T-cell (primary cell): ENCODE measurements around the gene FOXO3. TPM values are rescaled to one million over a fixed set of nuclear protein-coding genes. Genes with fewer than 3 reads are reported as not detected.

ENCODE experiments used
- ATAC-seq, 4 experiments: fragments of 200-7000 bp in 3 of 4; fragments of 150-1000 bp in 1 of 4; cut with Tn5 transposase; replicated peaks in 1 of 4; 1 replicate in 3 of 4; 2 replicates in 1 of 4; pipeline ENCODE4 v1.10.0; 2021; ENCODE audit warnings: moderate library complexity in 3 of 4, mild to moderate bottlenecking in 2 of 4, moderate number of reproducible peaks in 1 of 4
- CTCF ChIA-PET, 2 donors: fragments of 300-600 bp; sonication (Branson Sonifier 250); formaldehyde crosslinking; loops; one replicate each; lab custom pipeline; 2022; ENCODE audit warnings: antibody characterized with exemption in 2 of 2; lab: Charles Lee
- POLR2A ChIA-PET, 2 donors: fragments of 300-600 bp; sonication (Branson Sonifier 250); formaldehyde crosslinking; loops; one replicate each; lab custom pipeline; 2022; ENCODE audit warnings: antibody characterized with exemption in 2 of 2; lab: Charles Lee
- DNase-seq, 35 experiments: peaks; one replicate each; pipeline versions ENCODE4 v3.0.0 to v3.0.0-alpha.2; 2013 to 2023
- H3K27ac ChIP-seq: one replicate; pipeline ENCODE4 v1.5.1; 2013; ENCODE audit warnings: low read length
- H3K27me3 ChIP-seq, 2 experiments: replicated peaks in 1 of 2; 1 replicate in 1 of 2; 2 replicates in 1 of 2; pipeline versions ENCODE4 v1.6.1 to v1.7.0; 2013; ENCODE audit warnings: low read length in 1 of 2, mixed read lengths in 1 of 2; ENCODE audit not compliant: control insufficient read depth in 2 of 2, insufficient read depth in 2 of 2; ENCODE audit errors: extremely low read depth in 1 of 2
- H3K36me3 ChIP-seq, 2 donors: 1 replicate in 1 of 2; 2 replicates in 1 of 2; pipeline versions ENCODE4 v1.6.1 to v1.7.0; 2013; ENCODE audit warnings: low read length in 1 of 2; ENCODE audit not compliant: control insufficient read depth in 2 of 2, insufficient read depth in 1 of 2; ENCODE audit errors: extremely low read depth in 1 of 2
- H3K4me1 ChIP-seq, 2 experiments: 1 replicate in 1 of 2; 2 replicates in 1 of 2; pipeline versions ENCODE4 v1.6.1 to v1.7.0; 2013; ENCODE audit warnings: low read length in 2 of 2, mixed read lengths in 1 of 2; ENCODE audit not compliant: insufficient read depth in 2 of 2, control insufficient read depth in 1 of 2; ENCODE audit errors: extremely low read depth in 1 of 2
- H3K4me3 ChIP-seq, 2 donors: 1 replicate in 1 of 2; 2 replicates in 1 of 2; pipeline versions ENCODE4 v1.5.1 to v1.7.0; 2013; ENCODE audit warnings: mild to moderate bottlenecking in 2 of 2, low read length in 1 of 2, moderate library complexity in 1 of 2; ENCODE audit not compliant: control insufficient read depth in 1 of 2; ENCODE audit errors: extremely low read depth in 1 of 2
- H3K9me3 ChIP-seq: 2 replicates; pipeline ENCODE4 v1.7.0; 2013
- H3K27ac Mint-ChIP-seq, 2 donors: one replicate each; pipeline ENCODE4 v1.8.0; 2020 to 2021; ENCODE audit warnings: mild to moderate bottlenecking in 2 of 2, mixed read lengths in 2 of 2
- H3K27me3 Mint-ChIP-seq, 2 donors: one replicate each; pipeline ENCODE4 v1.8.0; 2021 to 2022; ENCODE audit warnings: mixed read lengths in 2 of 2
- H3K36me3 Mint-ChIP-seq: one replicate; pipeline ENCODE4 v1.8.0; 2021; ENCODE audit warnings: mixed read lengths
- H3K4me1 Mint-ChIP-seq, 3 donors: one replicate each; pipeline ENCODE4 v1.8.0; 2020 to 2022; ENCODE audit warnings: mixed read lengths in 3 of 3, mild to moderate bottlenecking in 1 of 3
- H3K4me3 Mint-ChIP-seq, 3 donors: one replicate each; pipeline ENCODE4 v1.8.0; 2020 to 2022; ENCODE audit warnings: mild to moderate bottlenecking in 3 of 3, mixed read lengths in 3 of 3, moderate library complexity in 3 of 3
- H3K9me3 Mint-ChIP-seq, 3 donors: one replicate each; pipeline ENCODE4 v1.8.0; 2020 to 2022; ENCODE audit warnings: mixed read lengths in 3 of 3
- WGBS: methylation state at CpG from one replicate; pipeline ENCODE4 v1.1.5; 2013; ENCODE audit warnings: missing lambda C conversion rate; ENCODE audit not compliant: insufficient coverage; 5-methylcytosine and 5-hydroxymethylcytosine counted together
- total RNA-seq, 35 experiments: library from RNA in 6 of 35; stranded (reverse) in 6 of 35; fragments of 120-200 nt in 1 of 35; gene quantifications; one replicate each; pipeline versions ENCODE4 v1.2.1 to v1.2.4 and lab custom pipeline; 2013 to 2026

Gene FOXO3
- total RNA-seq, 5 donors from 2014 or later (not counting 1 experiment from before 2014, with no cell fraction given): 21.5 to 26.2 (median 22.2) TPM

- Mint-ChIP-seq H3K27ac (peak overlapping the region; percentile 19 to 34), H3K36me3 (peaks cover 21% of the 10 kb centered on the region), H3K27me3 (no peaks in the 10 kb centered on the region), H3K4me3 (no peak overlapping the region), H3K4me1 (peaks cover 71 to 79% (median 76%) of the 10 kb centered on the region in 3 donors), H3K9me3 (no peaks in the 10 kb centered on the region)
- peaks cover 0 to 14% of the 10 kb centered on the region in 2 donors for H3K36me3 ChIP-seq
- H3K27me3 ChIP-seq: no peaks in the 10 kb centered on the region
- ChIA-PET CTCF (interaction anchor here in 1 of 2 donors (0.7 to 1.5 kb wide), 4 partner anchors 10 to 30 kb away, joined by 3 to 5 read pairs (median 4); no protein-coding TSS in a partner anchor), POLR2A (interaction anchor here (0.7 to 1.6 kb wide), 8 partner anchors 9 to 17 kb away, joined by 3 to 4 read pairs (median 4); no protein-coding TSS in a partner anchor)
- H3K9me3 ChIP-seq: no peaks in the 10 kb centered on the region
- no peak overlapping the region for H3K4me3 ChIP-seq
- no peak overlapping the region for H3K27ac ChIP-seq
- H3K4me1 ChIP-seq: peaks cover 8 to 11% of the 10 kb centered on the region in 2 experiments
- no peak for DNase-seq
- no peak for ATAC-seq
- WGBS: no CpG with 5 or more reads among the region's 2 CpGs
These were observed 15.3 kb downstream of the FOXO3 start for GRCh38 chr6:108575905-108576494.

- peaks cover 74 to 79% (median 76%) of the 10 kb centered on the region in 3 donors for H3K4me1 Mint-ChIP-seq
- no peaks in the 10 kb centered on the region for H3K9me3 ChIP-seq
- ATAC-seq: peak in 3 of 4 experiments; percentile 33 to 72 (median 48)
- no peaks in the 10 kb centered on the region for H3K27me3 ChIP-seq
- no peak overlapping the region for H3K27ac ChIP-seq
- H3K36me3 Mint-ChIP-seq: peaks cover 15% of the 10 kb centered on the region
- peak overlapping the region in 1 of 3 donors; percentile 1 for H3K4me3 Mint-ChIP-seq
- H3K27me3 Mint-ChIP-seq: no peaks in the 10 kb centered on the region
- no peaks in the 10 kb centered on the region for H3K9me3 Mint-ChIP-seq
- WGBS: no CpG with 5 or more reads among the region's 1 CpG
- peaks cover 14 to 16% of the 10 kb centered on the region in 2 experiments for H3K4me1 ChIP-seq
- POLR2A ChIA-PET: interaction anchor here (0.6 to 1.6 kb wide), 7 partner anchors 10 to 17 kb away, joined by 3 to 4 read pairs (median 4); no protein-coding TSS in a partner anchor
- peak overlapping the region; percentile 65 to 68 for H3K27ac Mint-ChIP-seq
- peaks cover 0 to 8% of the 10 kb centered on the region in 2 donors for H3K36me3 ChIP-seq
- no peak for DNase-seq
- H3K4me3 ChIP-seq: no peak overlapping the region
- CTCF ChIA-PET: interaction anchor here (0.7 to 1.5 kb wide), 4 partner anchors 16 to 518 kb away, joined by 3 to 4 read pairs (median 3); partner anchors contain the start of gene SESN1 (in 1 of the 2)
These were observed 16.0 kb downstream of the FOXO3 start for GRCh38 chr6:108576709-108577108.

GRCh38 chr6:108578166-108578565 lies 17.4 kb downstream of the FOXO3 start:
- Mint-ChIP-seq H3K4me1 (peaks cover 86 to 87% (median 86%) of the 10 kb centered on the region in 3 donors), H3K36me3 (peaks cover 11% of the 10 kb centered on the region), H3K4me3 (no peak overlapping the region), H3K9me3 (no peaks in the 10 kb centered on the region), H3K27ac (no peak overlapping the region), H3K27me3 (no peaks in the 10 kb centered on the region)
- peaks cover 0 to 3% of the 10 kb centered on the region in 2 donors for H3K36me3 ChIP-seq
- ATAC-seq (no peak), DNase-seq (no peak)
- no peaks in the 10 kb centered on the region for H3K27me3 ChIP-seq
- peaks cover 17 to 18% of the 10 kb centered on the region in 2 experiments for H3K4me1 ChIP-seq
- CTCF ChIA-PET: interaction anchor here in 1 of 2 donors (1.0 kb wide), 1 partner anchor 10 kb away, joined by 6 read pairs; no protein-coding TSS in a partner anchor
- POLR2A ChIA-PET: interaction anchor here in 1 of 2 donors (0.6 kb wide), 1 partner anchor 397 kb away, joined by 3 read pairs; no protein-coding TSS in a partner anchor
- WGBS: no CpG with 5 or more reads among the region's 4 CpGs
- no peak overlapping the region for H3K4me3 ChIP-seq
- H3K9me3 ChIP-seq: no peaks in the 10 kb centered on the region
- H3K27ac ChIP-seq: no peak overlapping the region

- ChIA-PET POLR2A (interaction anchor here in 1 of 2 donors (0.6 kb wide), 1 partner anchor 398 kb away, joined by 3 read pairs; no protein-coding TSS in a partner anchor), CTCF (interaction anchor here in 1 of 2 donors (1.0 kb wide), 1 partner anchor 9 kb away, joined by 6 read pairs; no protein-coding TSS in a partner anchor)
- H3K27me3 Mint-ChIP-seq: no peaks in the 10 kb centered on the region
- DNase-seq: no peak
- ATAC-seq: no peak
- no peaks in the 10 kb centered on the region for H3K27me3 ChIP-seq
- no peaks in the 10 kb centered on the region for H3K9me3 ChIP-seq
- 94% methylated on average over 9 of the region's 9 CpGs for WGBS
- H3K9me3 Mint-ChIP-seq: no peaks in the 10 kb centered on the region
- peaks cover 17 to 18% of the 10 kb centered on the region in 2 experiments for H3K4me1 ChIP-seq
- no peak overlapping the region for H3K27ac Mint-ChIP-seq
- H3K27ac ChIP-seq: no peak overlapping the region
- no peak overlapping the region for H3K4me3 ChIP-seq
- H3K36me3 ChIP-seq: peaks cover 0 to 3% of the 10 kb centered on the region in 2 donors
- H3K36me3 Mint-ChIP-seq: peaks cover 11% of the 10 kb centered on the region
- peaks cover 86 to 90% (median 89%) of the 10 kb centered on the region in 3 donors for H3K4me1 Mint-ChIP-seq
- no peak overlapping the region for H3K4me3 Mint-ChIP-seq
These were observed 18.0 kb downstream of the FOXO3 start for GRCh38 chr6:108578595-108579327.

- POLR2A ChIA-PET: no interaction called here
- Mint-ChIP-seq H3K27ac (no peak overlapping the region), H3K4me1 (peaks cover 80 to 91% (median 90%) of the 10 kb centered on the region in 3 donors), H3K4me3 (no peak overlapping the region), H3K27me3 (no peaks in the 10 kb centered on the region), H3K36me3 (peaks cover 11% of the 10 kb centered on the region), H3K9me3 (no peaks in the 10 kb centered on the region)
- DNase-seq: no peak
- CTCF ChIA-PET: interaction anchor here in 1 of 2 donors (0.6 to 1.0 kb wide), 2 partner anchors 9 to 497 kb away, joined by 3 to 6 read pairs; no protein-coding TSS in a partner anchor
- Histone ChIP-seq H3K4me3 (no peak overlapping the region), H3K27ac (no peak overlapping the region), H3K9me3 (no peaks in the 10 kb centered on the region), H3K36me3 (peaks cover 0 to 3% of the 10 kb centered on the region in 2 donors), H3K4me1 (peaks cover 17 to 18% of the 10 kb centered on the region in 2 experiments), H3K27me3 (no peaks in the 10 kb centered on the region)
- ATAC-seq: no peak
- 100% methylated on average over 1 of the region's 2 CpGs for WGBS
These were observed 18.6 kb downstream of the FOXO3 start for GRCh38 chr6:108579328-108579721.

- peaks cover 12 to 17% of the 10 kb centered on the region in 2 experiments for H3K4me1 ChIP-seq
- Mint-ChIP-seq H3K27me3 (no peaks in the 10 kb centered on the region), H3K36me3 (peaks cover 11% of the 10 kb centered on the region), H3K9me3 (no peaks in the 10 kb centered on the region), H3K4me3 (peak overlapping the region in 2 of 3 donors; percentile 22 to 69), H3K4me1 (peaks cover 67 to 81% (median 81%) of the 10 kb centered on the region in 3 donors), H3K27ac (peak overlapping the region; percentile 82)
- ATAC-seq (no peak), DNase-seq (no peak)
- CTCF ChIA-PET: no interaction called here
- no CpG with 5 or more reads among the region's 2 CpGs for WGBS
- H3K9me3 ChIP-seq: no peaks in the 10 kb centered on the region
- POLR2A ChIA-PET: interaction anchor here in 1 of 2 donors (1.1 kb wide), 1 partner anchor 14 kb away, joined by 3 read pairs; no protein-coding TSS in a partner anchor
- H3K27me3 ChIP-seq: no peaks in the 10 kb centered on the region
- H3K4me3 ChIP-seq: no peak overlapping the region
- H3K27ac ChIP-seq: peak overlapping the region; percentile 20
- H3K36me3 ChIP-seq: peaks cover 0 to 3% of the 10 kb centered on the region in 2 donors
These were observed 19.9 kb downstream of the FOXO3 start for GRCh38 chr6:108580646-108581045.
